K562 (cell line): ENCODE measurements around the gene DCAF6. TPM values are rescaled to one million over a fixed set of nuclear protein-coding genes. Genes with fewer than 3 reads are reported as not detected.

Source experiments
- CREB3 ChIP-seq: fragments of 450-650 bp; conservative IDR thresholded peaks from 2 replicates; pipeline ENCODE4 v1.6.1; 2016; ENCODE audit warnings: missing genetic modification characterization, low read depth, mild to moderate bottlenecking, missing compliant biosample characterization, moderate library complexity
- DIDO1 ChIP-seq: fragments of 450-650 bp; IDR thresholded peaks from 2 replicates; pipeline ENCODE4 v1.6.1; 2016; ENCODE audit warnings: low read depth, missing biosample characterization, missing genetic modification characterization
- DNMT1 ChIP-seq: fragments of 450-650 bp; IDR thresholded peaks from 2 replicates; pipeline ENCODE4 v1.6.1; 2016; ENCODE audit warnings: antibody characterized with exemption, mild to moderate bottlenecking
- E2F6 ChIP-seq, 2 experiments: IDR thresholded peaks; 2 replicates each; pipeline ENCODE4 v1.6.1; 2011; ENCODE audit warnings: borderline replicate concordance in 1 of 2, control low read depth in 1 of 2, low read depth in 1 of 2, low read length in 1 of 2, mild to moderate bottlenecking in 1 of 2, mixed read lengths in 1 of 2, moderate library complexity in 1 of 2; ENCODE audit not compliant: insufficient read depth in 1 of 2, insufficient read length in 1 of 2, poor library complexity in 1 of 2, severe bottlenecking in 1 of 2; ENCODE audit errors: extremely low read depth in 1 of 2
- EP400 ChIP-seq: fragments of 450-650 bp; IDR thresholded peaks from 2 replicates; pipeline ENCODE4 v1.6.1; 2017; ENCODE audit warnings: antibody characterized with exemption, mild to moderate bottlenecking, moderate library complexity
- ERF ChIP-seq: fragments of 450-650 bp; formaldehyde crosslinking; IDR thresholded peaks from 2 replicates; pipeline ENCODE4 v1.4.0; 2020; ENCODE audit warnings: mild to moderate bottlenecking, mixed read lengths
- HES1 ChIP-seq: fragments of 450-650 bp; IDR thresholded peaks from 2 replicates; pipeline ENCODE4 v1.6.1; 2016; ENCODE audit warnings: low read depth, mild to moderate bottlenecking, moderate library complexity
- PPARD ChIP-seq: fragments of 250-450 bp; sonication (Bioruptor Pico); IDR thresholded peaks from 2 replicates; pipeline ENCODE4 v1.8.0; 2022; ENCODE audit warnings: inconsistent platforms, mild to moderate bottlenecking, moderate library complexity
- PYGO2 ChIP-seq: fragments of 450-650 bp; IDR thresholded peaks from 2 replicates; pipeline ENCODE4 v1.6.1; 2016; ENCODE audit warnings: mild to moderate bottlenecking, missing genetic modification characterization, moderate library complexity, missing compliant biosample characterization
- RBBP5 ChIP-seq: fragments of 200-600 bp; sonication (generic); IDR thresholded peaks from 2 replicates; pipeline ENCODE4 v1.6.1; 2012; ENCODE audit warnings: borderline replicate concordance, mild to moderate bottlenecking, low read length, control low read depth, inconsistent platforms; ENCODE audit not compliant: insufficient read depth, poor library complexity, severe bottlenecking
- RBFOX2 ChIP-seq: fragments of 200-400 bp; formaldehyde crosslinking; IDR thresholded peaks from 2 replicates; pipeline ENCODE4 v1.6.1; 2017; ENCODE audit warnings: low read depth, mild to moderate bottlenecking, low read length, moderate library complexity
- ZC3H11A ChIP-seq: IDR thresholded peaks from 2 replicates; pipeline ENCODE4 v1.6.1; 2012; ENCODE audit warnings: low read depth, low read length, improper control_type of control experiment
- ZNF212 ChIP-seq: fragments of 450-650 bp; formaldehyde crosslinking; IDR thresholded peaks from 2 replicates; pipeline ENCODE4 v1.4.0; 2020; ENCODE audit warnings: mild to moderate bottlenecking
- ZNF274 ChIP-seq: IDR thresholded peaks from 2 replicates; pipeline ENCODE4 v1.6.1; 2011; ENCODE audit warnings: low read depth, mild to moderate bottlenecking, low read length, moderate library complexity, borderline replicate concordance
- ZNF398 ChIP-seq: fragments of 250-450 bp; sonication (Bioruptor Pico); IDR thresholded peaks from 2 replicates; pipeline ENCODE4 v1.8.0; 2021; ENCODE audit warnings: moderate library complexity, mild to moderate bottlenecking, inconsistent platforms
- ZNF445 ChIP-seq: fragments of 250-450 bp; sonication (Bioruptor Pico); IDR thresholded peaks from 2 replicates; pipeline ENCODE4 v1.4.0; 2020; ENCODE audit warnings: low read depth, mild to moderate bottlenecking, moderate library complexity
- ZNF592 ChIP-seq: fragments of 450-650 bp; IDR thresholded peaks from 2 replicates; pipeline ENCODE4 v1.6.1; 2017; ENCODE audit warnings: antibody characterized with exemption, mild to moderate bottlenecking
- polyA plus RNA-seq, 8 experiments: library from polyadenylated mRNA; depleted of rRNA in 4 of 8; stranded (reverse) in 5 of 8; unstranded in 3 of 8; fragments of >200 nt; fragmentation: Nextera tagmentation in 2 of 8; fragmentation: Illumina TruSeq in 1 of 8; extraction: Ambion mirVana in 2 of 8; extraction: Trizol in 1 of 8; gene quantifications; 2 replicates each; pipeline versions ENCODE4 v1.2.1 to v1.2.3, GENCODE V29; 2011 to 2014; ENCODE audit warnings: inconsistent platforms in 1 of 8, missing spikeins in 1 of 8
- total RNA-seq, 7 experiments: library from RNA; depleted of rRNA in 6 of 7; stranded (reverse); fragments of >200 nt in 6 of 7; fragmentation: Illumina TruSeq in 2 of 7; extraction: Trizol in 2 of 7; gene quantifications; 2 replicates each; pipeline versions ENCODE4 v1.2.1 to v1.2.3, GENCODE V29; 2011 to 2021; ENCODE audit warnings: low replicate concordance in 1 of 7

Gene DCAF6
- total and polyA plus RNA-seq, 9 of the 15 experiments (the other 6 are each of a cell fraction or from before 2014, with no cell fraction given) = 19.1 to 102 (median 46.3) TPM

- peak; percentile 85 for TF ChIP-seq ZNF592
- TF ChIP-seq ERF (CRISPR knock-in tag) = no peak
- 0 out of 2 replicates have a peak, but pooled peaks have one; percentile 54 for TF ChIP-seq DNMT1
- TF ChIP-seq DIDO1 (tag) = peak; percentile 84
- no peak for TF ChIP-seq ZNF445 (CRISPR knock-in tag)
- peak; percentile 99 for TF ChIP-seq EP400
- no peak for TF ChIP-seq PPARD (CRISPR knock-in tag)
- peak; percentile 57 to 71 for TF ChIP-seq E2F6 (IDR thresholded peaks at IDR 0.05; ENCODE audit: borderline replicate concordance in 1 of 2, extremely low read depth in 1 of 2, insufficient read depth in 1 of 2, insufficient read length in 1 of 2, low read depth in 1 of 2, low read length in 1 of 2, poor library complexity in 1 of 2, severe bottlenecking in 1 of 2)
- no peak; the same call in 1 of the 2 replicates for TF ChIP-seq CREB3
- TF ChIP-seq ZNF398 (CRISPR knock-in tag) = no peak
- TF ChIP-seq PYGO2 = peak; percentile 58; the same call in 1 of the 2 replicates
- TF ChIP-seq HES1 = peak; percentile 97
- TF ChIP-seq ZC3H11A = no peak
- no peak for TF ChIP-seq ZNF212
- no peak for TF ChIP-seq RBFOX2
- no peak for TF ChIP-seq ZNF274
- no peak for TF ChIP-seq RBBP5
Measured at GRCh38 chr1:167984886-167985489, 48.5 kb downstream of the DCAF6 start (continued).
